ENCODE results near the gene CLDN19. TPM values are rescaled to one million over a fixed set of nuclear protein-coding genes. Genes with fewer than 3 reads are reported as not detected.
"Not testable (repeated sequence)": the region's sequence is repeated elsewhere in the genome, so short reads cannot be mapped to it uniquely, and the experiment has no call there.

The CLDN19 gene
- total RNA-seq, 1 donor from 2014 or later, result not detected

DNA sequence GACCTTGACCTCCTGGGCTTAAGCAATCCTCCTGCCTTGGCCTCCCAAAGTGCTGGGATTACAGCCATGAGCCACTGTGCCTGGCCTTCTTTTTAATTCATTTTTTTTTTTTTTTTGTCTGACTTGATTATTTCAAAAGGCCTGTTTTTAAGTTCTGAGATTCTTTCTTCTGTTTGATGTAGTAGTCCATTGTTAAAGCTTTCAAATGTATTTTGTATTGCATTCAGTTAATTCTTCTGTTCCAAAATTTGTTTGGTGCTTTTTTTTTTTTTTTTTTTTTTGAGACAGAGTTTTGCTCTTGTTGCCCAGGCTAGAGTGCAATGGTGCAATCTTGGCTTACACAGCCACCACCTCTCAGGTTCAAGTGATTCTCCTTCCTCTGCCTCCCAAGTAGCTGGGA lies 25.6 kb downstream of the CLDN19 start:
- not testable (repeated sequence) for DNase-seq (ENCODE audit: low spot score in 2 of 2); FAIRE-seq

DNA sequence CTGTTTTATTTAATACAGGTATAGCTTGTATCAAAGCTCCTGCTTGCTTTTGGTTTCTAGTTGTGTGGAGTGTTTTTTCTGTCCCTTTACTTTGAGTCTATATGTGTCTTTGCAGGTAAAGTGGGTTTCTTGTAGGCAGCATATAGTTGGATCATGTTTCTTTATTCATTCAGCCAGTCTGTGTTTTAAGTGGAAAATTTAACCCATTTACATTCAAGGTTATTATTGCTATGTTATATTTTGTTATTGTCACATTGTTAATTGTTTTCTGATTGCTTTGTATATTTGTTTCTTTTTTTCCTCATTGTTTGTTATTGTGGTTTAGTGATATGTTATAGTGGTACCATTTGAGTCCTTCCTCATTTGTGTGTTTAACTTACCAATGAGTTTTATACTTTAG lies 26.7 kb downstream of the CLDN19 start:
- DNase-seq (ENCODE audit: low spot score in 2 of 2) (no peak), FAIRE-seq (no peak)

DNA sequence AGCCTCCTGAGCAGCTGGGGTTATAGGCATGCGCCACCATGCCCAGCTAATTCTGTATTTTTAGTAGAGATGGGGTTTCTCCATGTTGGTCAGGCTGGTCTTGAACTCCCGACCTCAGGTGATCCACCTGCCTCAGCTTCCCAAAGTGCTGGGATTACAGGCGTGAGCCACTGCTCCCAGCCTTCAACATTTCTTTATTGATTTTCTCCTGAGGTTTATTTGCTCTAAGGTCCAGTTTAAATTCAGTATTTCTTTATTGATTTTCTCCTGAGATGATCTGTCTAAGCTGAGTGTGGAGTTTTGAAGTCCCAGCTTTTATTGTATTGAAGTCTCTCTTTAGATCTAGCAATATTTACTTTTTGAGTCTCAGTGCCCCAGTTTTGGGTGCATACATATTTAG lies 27.2 kb downstream of the CLDN19 start:
- DNase-seq (ENCODE audit: low spot score in 2 of 2); FAIRE-seq: not testable (repeated sequence)

DNA sequence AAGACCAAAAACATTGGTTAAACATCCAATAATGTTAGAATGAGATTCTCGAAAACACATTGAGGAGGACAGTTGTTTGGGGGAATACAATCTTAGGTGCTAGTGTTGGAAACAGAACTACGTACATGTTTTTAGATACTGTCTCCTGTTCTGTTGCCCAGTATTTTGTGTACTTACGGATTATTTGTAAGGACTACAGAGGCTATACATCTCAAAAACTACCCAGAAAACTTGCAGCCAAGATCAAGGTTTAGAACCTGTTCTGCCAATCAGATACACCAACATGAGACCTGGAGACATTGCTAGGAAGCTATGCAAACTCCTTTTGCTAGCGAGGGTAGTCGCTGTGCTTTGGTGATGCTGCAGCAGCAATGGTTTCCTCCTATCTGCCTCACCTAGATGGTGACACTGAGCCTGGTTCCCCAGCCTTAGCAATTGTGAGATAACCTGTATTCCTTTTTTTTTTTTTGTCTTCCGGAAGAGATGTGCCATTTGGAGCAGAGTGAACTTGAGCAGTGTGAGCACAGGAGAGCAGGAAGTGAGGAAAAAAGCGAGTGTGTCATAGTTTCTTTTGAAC lies 36.1 kb downstream of the CLDN19 start:
- FAIRE-seq (no peak), DNase-seq (ENCODE audit: low spot score in 2 of 2) (no peak)

DNA sequence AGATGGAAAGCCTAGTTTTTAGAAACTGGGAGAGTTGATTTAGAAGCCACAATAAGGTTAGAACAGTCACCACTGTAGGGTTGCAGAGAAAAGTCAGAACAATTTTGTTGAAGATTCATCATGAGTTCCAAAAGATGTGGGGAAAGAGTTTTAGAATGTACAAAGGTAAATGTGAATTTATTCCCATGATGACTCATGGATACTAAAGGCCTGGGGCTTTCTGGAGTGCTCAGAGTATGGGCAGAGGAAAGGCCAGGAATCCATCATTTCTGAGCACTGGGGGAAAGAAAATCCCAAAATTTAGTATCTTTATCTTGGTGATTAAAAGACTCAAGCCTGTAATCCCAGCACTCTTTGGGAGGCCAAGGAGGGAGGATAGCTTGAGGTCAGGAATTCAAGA lies 40.0 kb downstream of the CLDN19 start:
- DNase-seq (ENCODE audit: low spot score in 2 of 2) (no peak), FAIRE-seq (no peak)

DNA sequence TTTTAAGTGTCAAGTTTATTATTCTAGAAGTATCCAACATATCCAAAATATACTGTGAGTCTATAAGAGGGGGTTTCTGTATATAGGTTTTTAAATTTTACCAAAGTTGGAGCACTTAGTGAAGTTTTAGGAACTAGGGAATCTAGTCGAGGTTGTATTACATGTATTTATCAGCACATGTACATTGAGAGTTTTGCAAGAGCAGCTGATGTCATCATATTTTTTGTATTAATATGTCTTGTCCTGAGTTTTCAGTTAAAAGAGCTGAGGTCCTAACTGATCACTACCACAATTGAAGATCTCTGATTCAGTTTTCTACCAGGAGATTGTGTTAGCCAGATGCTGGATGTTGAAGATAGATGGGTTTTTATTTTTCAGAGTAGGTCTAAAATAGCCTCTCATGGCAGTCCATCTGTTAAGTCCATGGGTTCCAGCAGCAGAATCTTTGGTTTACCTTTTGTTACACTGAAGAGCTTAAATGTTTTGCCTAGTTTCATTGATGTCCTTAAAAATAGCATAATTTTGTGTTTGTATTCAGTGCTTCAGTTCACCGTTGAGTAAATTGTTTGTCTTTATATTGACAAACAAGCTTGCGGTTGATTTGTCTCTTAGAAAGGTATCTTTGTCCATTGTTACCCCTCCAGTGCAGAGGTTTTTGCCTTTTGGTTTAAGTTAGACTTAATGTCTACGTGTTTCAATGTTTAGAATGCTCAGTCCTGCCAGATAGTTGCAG lies 41.8 kb downstream of the CLDN19 start:
- DNase-seq (ENCODE audit: low spot score in 2 of 2) (no peak), FAIRE-seq (no peak)

DNA sequence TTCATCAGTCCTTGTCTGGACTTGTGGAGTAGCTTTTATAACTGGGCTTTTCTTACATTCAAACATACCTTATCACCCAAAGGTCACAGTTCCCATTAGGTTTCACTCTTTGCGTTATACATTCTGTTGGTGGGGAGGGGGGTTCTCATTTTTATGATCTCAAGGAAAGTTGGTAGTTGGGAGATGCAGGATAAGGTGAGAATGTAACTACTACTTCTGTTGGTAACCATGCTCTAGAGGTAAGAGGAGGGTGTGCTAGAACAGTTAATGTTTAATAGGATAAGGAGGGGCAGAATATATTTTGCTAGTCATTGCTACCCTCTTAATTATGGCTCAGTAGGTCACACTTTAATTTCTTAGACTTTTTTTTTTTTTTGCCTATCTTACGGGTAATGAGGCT lies 47.1 kb downstream of the CLDN19 start:
- DNase-seq (ENCODE audit: low spot score in 2 of 2) (no peak), FAIRE-seq (no peak)

DNA sequence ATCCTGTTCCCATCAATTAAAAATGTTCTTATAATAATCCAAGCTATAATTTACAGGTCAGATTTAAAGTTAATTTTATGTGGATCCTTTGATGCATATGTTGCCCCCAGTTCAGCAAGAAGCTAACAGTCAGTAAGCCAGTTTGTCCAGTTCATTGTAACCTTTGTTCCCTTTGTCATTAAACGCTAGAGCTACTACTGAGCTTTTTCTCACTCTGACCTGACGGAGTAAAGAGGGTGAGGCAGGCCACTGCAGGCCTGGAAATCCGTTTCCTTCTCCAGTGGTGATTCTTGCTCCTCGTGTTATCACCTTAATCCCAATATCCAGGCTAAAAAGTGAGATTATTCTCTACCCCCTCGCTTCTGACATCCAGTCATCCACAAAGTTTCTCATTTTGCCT lies 47.6 kb downstream of the CLDN19 start:
- DNase-seq (ENCODE audit: low spot score in 2 of 2) (no peak), FAIRE-seq (no peak)

DNA sequence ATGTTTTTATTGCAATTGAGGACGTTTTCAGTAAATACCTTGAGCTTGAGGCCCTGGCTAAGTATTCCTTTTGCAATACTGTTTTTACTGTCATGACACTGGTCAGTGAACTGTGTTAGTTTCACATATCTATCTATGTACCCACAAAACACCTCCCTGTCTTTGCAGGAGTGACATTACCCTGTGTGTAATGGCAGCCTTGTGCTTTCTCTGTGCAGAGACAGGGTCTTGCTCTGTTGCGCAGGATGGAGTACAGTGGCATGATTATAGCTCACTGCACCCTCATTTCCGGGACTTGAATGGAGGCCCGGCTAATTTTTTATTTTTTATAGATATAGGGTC lies 48.9 kb downstream of the CLDN19 start:
- FAIRE-seq (no peak), DNase-seq (ENCODE audit: low spot score in 2 of 2) (no peak)

DNA sequence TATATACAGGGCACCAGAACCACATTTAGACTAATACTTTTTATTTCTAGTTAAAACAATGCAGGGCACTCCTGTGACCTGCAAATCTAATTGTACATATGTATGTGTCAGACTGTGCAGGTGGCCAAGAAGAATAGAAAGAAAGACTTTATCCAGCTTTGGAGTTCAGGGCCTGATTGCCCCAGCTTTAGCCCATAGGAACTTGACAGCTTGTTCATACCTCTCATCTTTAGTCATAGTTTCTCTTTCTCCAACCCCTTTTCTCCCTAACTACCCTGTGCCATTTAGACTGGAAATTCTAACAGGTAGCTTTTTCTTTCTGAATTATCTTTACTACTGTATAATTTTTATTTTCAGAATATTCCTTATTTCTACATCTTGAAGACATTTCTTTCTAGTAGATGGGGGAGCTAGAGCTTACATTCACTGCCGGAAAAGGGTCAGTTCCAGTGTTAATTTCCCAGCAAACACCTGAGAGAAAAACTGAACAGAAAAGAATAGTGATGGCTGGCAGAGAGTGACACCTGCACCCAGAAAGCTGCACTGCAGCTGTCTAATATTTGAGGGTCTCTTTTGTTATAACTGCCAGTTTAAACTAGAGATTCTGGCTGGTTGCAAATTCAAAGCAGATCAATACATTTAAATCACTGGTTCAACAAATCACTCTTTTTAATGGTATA lies 49.4 kb downstream of the CLDN19 start:
- DNase-seq (ENCODE audit: low spot score in 2 of 2) (no peak), FAIRE-seq (no peak)

DNA sequence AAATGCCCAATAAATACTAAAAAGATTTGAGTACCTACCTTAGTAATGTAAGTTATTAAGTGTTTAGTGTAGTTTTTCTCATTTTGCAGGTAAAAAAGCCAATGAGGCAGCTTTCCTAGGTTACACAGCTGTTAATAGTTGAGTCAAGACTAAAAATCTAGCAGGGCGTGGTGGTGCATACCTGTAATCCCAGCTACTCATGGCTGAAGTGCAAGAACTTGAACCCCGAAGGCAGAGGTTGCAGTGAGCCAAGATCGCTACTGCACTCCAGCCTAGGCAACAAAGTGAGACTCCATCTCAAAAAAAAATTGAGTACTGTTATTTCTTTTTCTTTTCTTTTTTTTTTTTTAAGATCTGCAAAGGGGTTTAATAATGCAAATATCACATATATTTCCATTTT lies 50.1 kb downstream of the CLDN19 start:
- DNase-seq (ENCODE audit: low spot score in 2 of 2), result no peak
- no peak for FAIRE-seq

DNA sequence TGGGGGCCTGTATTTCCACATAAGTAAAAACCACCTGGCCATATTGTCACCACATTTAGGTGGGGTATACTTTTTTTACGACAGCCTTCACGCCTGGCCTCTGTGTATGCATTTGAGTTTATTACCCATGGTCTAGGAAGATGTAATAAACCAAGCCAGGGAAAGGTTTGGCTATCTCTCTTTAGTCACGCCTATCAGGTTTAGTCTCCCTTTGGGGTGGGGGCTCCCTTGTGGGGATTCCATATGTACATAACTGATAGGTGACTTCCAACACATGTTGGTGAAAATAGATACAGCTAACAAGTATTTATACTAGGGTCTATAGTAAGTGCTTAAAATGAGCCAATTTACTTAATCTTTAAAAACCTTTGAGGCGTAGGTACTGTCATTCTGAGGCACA lies 53.6 kb downstream of the CLDN19 start:
- no peak for FAIRE-seq
- no peak for DNase-seq (ENCODE audit: low spot score in 2 of 2)

DNA sequence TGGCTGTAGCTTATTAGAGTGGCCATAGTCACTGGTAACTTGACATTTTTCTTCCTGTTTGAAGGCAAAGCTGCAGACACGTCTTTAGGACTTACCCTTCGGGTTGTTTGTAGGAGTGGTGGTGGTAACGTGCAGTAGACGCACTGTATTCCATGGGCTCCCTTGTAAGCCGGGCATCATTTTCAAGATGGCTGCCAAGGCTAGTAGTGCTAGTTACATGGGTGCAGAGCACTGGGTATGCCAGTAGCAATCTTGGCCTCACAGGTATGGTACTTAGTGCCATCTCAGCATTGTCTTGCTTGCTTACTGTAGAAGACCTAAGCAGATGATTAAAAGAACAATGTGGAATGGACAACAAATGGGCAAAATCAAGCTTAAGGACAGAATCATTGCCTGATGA lies 55.9 kb downstream of the CLDN19 start:
- no peak for FAIRE-seq
- DNase-seq (ENCODE audit: low spot score in 2 of 2), result no peak

Other genes with a start within 250 kb of the CLDN19 start
- gene PPIH, start 81.8 kb downstream of the CLDN19 start, total RNA-seq, result 17.9 TPM
- 1,693 TPM for gene YBX1, start 57.8 kb downstream of the CLDN19 start, total RNA-seq
- gene P3H1, start 26.8 kb upstream of the CLDN19 start, total RNA-seq, result 10.6 TPM
- gene C1orf50, start 27.0 kb upstream of the CLDN19 start, total RNA-seq, result 13.0 TPM
- gene TMEM269, start 44.8 kb upstream of the CLDN19 start, total RNA-seq, result 0.41 TPM
- gene ERMAP, start 76.9 kb upstream of the CLDN19 start, total RNA-seq, result 3.3 TPM
- gene SVBP, start 77.2 kb upstream of the CLDN19 start, total RNA-seq, result 55.4 TPM
- 9.4 TPM for gene ZNF691, start 106.4 kb upstream of the CLDN19 start, total RNA-seq
- gene SLC2A1, start 218.6 kb upstream of the CLDN19 start, total RNA-seq, result 28.1 TPM

Measured in frontal cortex (tissue), 4 donors.